Gastrocnemius medialis (tissue), 4 donors: ENCODE data around the gene ARHGAP6.

Source experiments
- POLR2A ChIP-seq, 2 donors: fragments of 450-650 bp; IDR thresholded peaks; one replicate each; pipeline ENCODE4 v1.6.1; 2017; ENCODE audit warnings: antibody characterized with exemption in 2 of 2, mild to moderate bottlenecking in 2 of 2, moderate library complexity in 2 of 2
- TF ChIP-seq, protein P1 (sequence below), 5 experiments: fragments of 450-650 bp in 3 of 5; fragments of 200-600 bp in 2 of 5; sonication (generic) in 2 of 5; IDR thresholded peaks in 4 of 5; conservative IDR thresholded peaks in 1 of 5; 1 replicate in 4 of 5; 2 replicates in 1 of 5; pipeline ENCODE4 v1.5.1; 2016 to 2019; ENCODE audit warnings: antibody characterized with exemption in 5 of 5, mild to moderate bottlenecking in 3 of 5, moderate library complexity in 3 of 5

DNA sequence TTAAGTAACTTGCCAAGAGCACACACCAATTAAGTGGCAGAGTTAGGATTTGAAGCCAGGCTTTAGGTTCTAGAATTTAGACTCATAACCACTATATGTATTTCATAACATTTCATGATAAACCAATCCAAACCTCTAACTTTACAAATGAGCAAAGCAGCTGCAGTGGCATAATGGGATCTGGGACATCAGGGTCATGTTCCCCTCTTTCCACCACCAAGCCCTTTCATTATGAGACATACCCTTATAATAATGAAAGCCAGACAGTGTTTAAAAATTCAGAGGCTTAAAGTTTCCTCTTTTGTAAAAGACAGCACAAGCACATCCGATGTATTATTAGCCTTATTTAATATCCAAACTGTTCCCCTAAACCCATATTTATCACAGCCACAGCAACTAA, 400.8 kb downstream of the ARHGAP6 start:
- TF ChIP-seq, protein P1, sequence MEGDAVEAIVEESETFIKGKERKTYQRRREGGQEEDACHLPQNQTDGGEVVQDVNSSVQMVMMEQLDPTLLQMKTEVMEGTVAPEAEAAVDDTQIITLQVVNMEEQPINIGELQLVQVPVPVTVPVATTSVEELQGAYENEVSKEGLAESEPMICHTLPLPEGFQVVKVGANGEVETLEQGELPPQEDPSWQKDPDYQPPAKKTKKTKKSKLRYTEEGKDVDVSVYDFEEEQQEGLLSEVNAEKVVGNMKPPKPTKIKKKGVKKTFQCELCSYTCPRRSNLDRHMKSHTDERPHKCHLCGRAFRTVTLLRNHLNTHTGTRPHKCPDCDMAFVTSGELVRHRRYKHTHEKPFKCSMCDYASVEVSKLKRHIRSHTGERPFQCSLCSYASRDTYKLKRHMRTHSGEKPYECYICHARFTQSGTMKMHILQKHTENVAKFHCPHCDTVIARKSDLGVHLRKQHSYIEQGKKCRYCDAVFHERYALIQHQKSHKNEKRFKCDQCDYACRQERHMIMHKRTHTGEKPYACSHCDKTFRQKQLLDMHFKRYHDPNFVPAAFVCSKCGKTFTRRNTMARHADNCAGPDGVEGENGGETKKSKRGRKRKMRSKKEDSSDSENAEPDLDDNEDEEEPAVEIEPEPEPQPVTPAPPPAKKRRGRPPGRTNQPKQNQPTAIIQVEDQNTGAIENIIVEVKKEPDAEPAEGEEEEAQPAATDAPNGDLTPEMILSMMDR (IDR thresholded peaks at IDR 0.05 in 4 of 5, conservative IDR thresholded peaks at IDR 0.05 in 1 of 5) = no peak
- TF ChIP-seq POLR2A (IDR thresholded peaks at IDR 0.05) = no peak
